Ureter (tissue), 1 donor: Measurements from ENCODE around the gene UBLCP1. TPM values are rescaled to one million over a fixed set of nuclear protein-coding genes. Genes with fewer than 3 reads are reported as not detected.
"Not testable (repeated sequence)": the region's sequence is repeated elsewhere in the genome, so short reads cannot be mapped to it uniquely, and the experiment has no call there.

Source experiments
- DNase-seq: peaks from one replicate; pipeline ENCODE4 v3.0.0-alpha.2; 2020; ENCODE audit warnings: low spot score
- total RNA-seq: library from RNA; stranded (reverse); gene quantifications from one replicate; pipeline ENCODE4 v1.2.4, GENCODE V29; 2023
- donor health status: DM: yes; HTN: yes; CAD: no.

UBLCP1 gene
- total RNA-seq, 1 donor from 2014 or later = 28.9 TPM

GRCh38 chr5:159249158-159249557, 13.9 kb upstream of the UBLCP1 start:
- DNase-seq = no peak

- no peak for DNase-seq
Measured at GRCh38 chr5:159252195-159252594, 10.9 kb upstream of the UBLCP1 start.

- no peak for DNase-seq
Measured at GRCh38 chr5:159257007-159257406, 6.1 kb upstream of the UBLCP1 start.

GRCh38 chr5:159257629-159258283, 5.3 kb upstream of the UBLCP1 start:
- no peak for DNase-seq

- no peak for DNase-seq
Measured at GRCh38 chr5:159258361-159258760, 4.7 kb upstream of the UBLCP1 start.

GRCh38 chr5:159260212-159260611, 2.9 kb upstream of the UBLCP1 start:
- not testable (repeated sequence) for DNase-seq

GRCh38 chr5:159262472-159262858, 625 bp upstream of the UBLCP1 start:
- DNase-seq = no peak

- no peak for DNase-seq
Measured at GRCh38 chr5:159263569-159263905, 447 bp downstream of the UBLCP1 start.

GRCh38 chr5:159266764-159267163, 3.7 kb downstream of the UBLCP1 start:
- not testable (repeated sequence) for DNase-seq

GRCh38 chr5:159269723-159270122, 6.6 kb downstream of the UBLCP1 start:
- DNase-seq = no peak

GRCh38 chr5:159273923-159274322, 10.8 kb downstream of the UBLCP1 start:
- DNase-seq = no peak

GRCh38 chr5:159274676-159275075, 11.6 kb downstream of the UBLCP1 start:
- no peak for DNase-seq

GRCh38 chr5:159286420-159287035, 23.4 kb downstream of the UBLCP1 start:
- DNase-seq = no peak

GRCh38 chr5:159290741-159291140, 27.7 kb downstream of the UBLCP1 start:
- no peak for DNase-seq

- DNase-seq = no peak
Measured at GRCh38 chr5:159294921-159295320, 31.8 kb downstream of the UBLCP1 start.

- not testable (repeated sequence) for DNase-seq
Measured at GRCh38 chr5:159297300-159297699, 34.2 kb downstream of the UBLCP1 start.

- DNase-seq = no peak
Measured at GRCh38 chr5:159301466-159301865, 38.4 kb downstream of the UBLCP1 start.

- not testable (repeated sequence) for DNase-seq
Measured at GRCh38 chr5:159301929-159302860, 39.1 kb downstream of the UBLCP1 start.

GRCh38 chr5:159303286-159303685, 40.2 kb downstream of the UBLCP1 start:
- no peak for DNase-seq

- no peak for DNase-seq
Measured at GRCh38 chr5:159304961-159305595, 42.0 kb downstream of the UBLCP1 start.

- DNase-seq = no peak
Measured at GRCh38 chr5:159309689-159310433, 46.8 kb downstream of the UBLCP1 start.
